Ovary (tissue), 9 donors: ENCODE measurements around the gene SEMA3B. TPM values are rescaled to one million over a fixed set of nuclear protein-coding genes. Genes with fewer than 3 reads are reported as not detected.

Experiments
- DNase-seq, 5 donors: peaks; one replicate each; pipeline ENCODE4 v3.0.0-alpha.2; 2019 to 2020
- H3K27ac ChIP-seq, 2 donors: fragments of 200-600 bp; one replicate each; pipeline versions ENCODE4 v1.5.1 to v1.8.0; 2019 to 2022
- H3K27me3 ChIP-seq: fragments of 200-600 bp; one replicate; pipeline ENCODE4 v1.8.0; 2022
- H3K36me3 ChIP-seq: fragments of 200-600 bp; sonication (generic); one replicate; pipeline ENCODE4 v1.5.1; 2019
- H3K4me1 ChIP-seq: one replicate; pipeline ENCODE4 v1.8.1; 2013; ENCODE audit warnings: mild to moderate bottlenecking, moderate library complexity; ENCODE audit not compliant: insufficient read depth
- H3K4me3 ChIP-seq: fragments of 200-600 bp; sonication (generic); one replicate; pipeline ENCODE4 v1.5.1; 2017
- H3K9me3 ChIP-seq, 2 donors: fragments of 200-600 bp in 1 of 2; sonication (generic) in 1 of 2; one replicate each; pipeline versions ENCODE4 v1.5.1 to v1.8.1; 2013 to 2019; ENCODE audit warnings: mild to moderate bottlenecking in 1 of 2, moderate library complexity in 1 of 2
- EP300 ChIP-seq: sonication (generic); formaldehyde crosslinking; IDR thresholded peaks from one replicate; pipeline ENCODE4 v1.6.1; 2017; ENCODE audit warnings: antibody characterized with exemption
- POLR2A ChIP-seq: fragments of 450-650 bp; IDR thresholded peaks from one replicate; pipeline ENCODE4 v1.6.1; 2017; ENCODE audit warnings: antibody characterized with exemption, mild to moderate bottlenecking, moderate library complexity
- WGBS, 3 donors: extraction: QIAGEN DNeasy Blood & Tissue Kit in 1 of 3; methylation state at CpG; one replicate each; pipeline versions ENCODE4 v1.1.5 to v1.1.7; 2013 to 2017; 5-methylcytosine and 5-hydroxymethylcytosine counted together
- intact Hi-C, 4 donors: fragments of 100-400 bp; cut with DNase I; formaldehyde crosslinking; loops; one replicate each; pipeline versions ENCODE4 v1.11.0 to v1.15.1; 2022 to 2023
- polyA plus RNA-seq, 2 donors: library from polyadenylated mRNA; stranded (reverse); fragments of 200-250 nt in 1 of 2; fragments of 350-450 nt in 1 of 2; fragmentation: Illumina TruSeq in 1 of 2; extraction: RNeasy Lipid Tissue Mini Kit (QIAGEN cat#74804) in 1 of 2; gene quantifications; one replicate each; pipeline ENCODE4 v1.2.3, GENCODE V29; 2013 to 2014
- total RNA-seq, 7 donors: library from RNA; depleted of rRNA in 2 of 7; stranded (reverse); fragments of >200 nt in 2 of 7; fragmentation: NEBNext Ultra II Directional in 3 of 7; extraction: Animal tissue kit (Norgen Biotek cat#: 25700) in 3 of 7; gene quantifications; one replicate each; pipeline versions ENCODE4 v1.1.0 to v1.2.4, GENCODE V29; 2016 to 2023
- TF ChIP-seq, protein P1 (sequence below), 3 donors: fragments of 450-650 bp in 2 of 3; fragments of 200-600 bp in 1 of 3; IDR thresholded peaks; one replicate each; pipeline versions ENCODE4 v1.5.1 to v1.8.0; 2016 to 2022; ENCODE audit warnings: antibody characterized with exemption in 3 of 3, mild to moderate bottlenecking in 1 of 3
- donor health status: DM: no; HTN: no; CAD: no; lungs with moderate emphysema.
- donor health status: DM: no; HTN: no; CAD: no.
- donor health status: Bipolar disorder and iron deficiency.
- donor health status: DM: yes; HTN: yes; CAD: no.
- donor health status: DM: no; HTN: no; CAD: no.
- donor health status: DM: yes; HTN: yes; CAD: no.

SEMA3B gene
- total and polyA plus RNA-seq, 9 donors = 5.0 to 224 (median 51.1) TPM

- 82 to 88% (median 87%) methylated on average over 21 to 22 of the region's 22 CpGs for WGBS, 3 donors
- Histone ChIP-seq H3K27me3 (no peaks in the 10 kb centered on the region), H3K4me1 (peaks cover 9% of the 10 kb centered on the region), H3K4me3 (no peak overlapping the region), H3K27ac (no peak overlapping the region), H3K36me3 (no peaks in the 10 kb centered on the region), H3K9me3 (no peaks in the 10 kb centered on the region)
- TF ChIP-seq POLR2A = no peak
- intact Hi-C loops = no loop called here
- DNase-seq = no peak
Observed at GRCh38 chr3:50294492-50295403, 25.8 kb downstream of the SEMA3B start.

DNA sequence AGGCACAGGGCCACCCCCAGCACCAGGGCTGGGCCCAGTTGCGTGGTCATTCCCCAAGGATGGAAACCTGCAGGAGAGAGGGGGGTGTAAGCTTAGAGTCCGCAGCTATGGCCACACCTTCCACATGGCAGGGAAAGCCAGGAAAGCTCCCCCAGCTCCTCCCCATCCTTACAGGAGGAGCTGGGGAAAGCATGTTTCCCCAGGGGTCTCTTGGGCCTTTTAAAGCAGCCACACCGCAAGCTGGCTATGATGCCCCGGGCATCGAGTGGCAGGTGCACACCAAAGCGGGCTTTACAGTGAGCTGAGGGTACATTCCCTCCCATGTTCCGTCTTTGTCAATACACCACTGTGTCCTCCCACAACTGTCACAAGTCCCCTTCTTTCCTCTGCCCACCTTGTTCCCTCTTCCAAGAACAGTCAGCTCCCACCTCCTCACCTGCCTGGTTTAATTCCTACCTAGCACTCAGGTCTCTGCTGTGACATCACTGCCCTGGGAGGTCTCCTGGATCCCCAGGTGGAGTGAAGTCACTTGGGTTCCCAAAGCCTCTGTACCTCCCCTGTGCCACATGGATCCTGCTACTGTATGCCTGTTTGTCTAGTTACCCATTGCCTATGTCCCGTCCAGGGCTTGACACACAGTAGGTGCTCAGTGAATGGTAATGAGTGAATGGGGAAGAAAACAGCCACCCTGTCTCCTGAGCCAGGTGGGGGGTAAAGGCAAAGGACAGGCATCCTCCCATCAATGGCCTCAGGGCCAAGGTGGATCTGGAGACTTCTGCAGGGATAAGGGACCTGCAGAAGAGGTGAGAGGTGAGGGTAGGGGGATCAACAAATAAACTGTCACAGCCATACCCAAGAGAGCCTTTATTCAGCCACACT lies 26.8 kb downstream of the SEMA3B start:
- TF ChIP-seq EP300 (no peak), POLR2A (no peak)
- TF ChIP-seq, protein P1, sequence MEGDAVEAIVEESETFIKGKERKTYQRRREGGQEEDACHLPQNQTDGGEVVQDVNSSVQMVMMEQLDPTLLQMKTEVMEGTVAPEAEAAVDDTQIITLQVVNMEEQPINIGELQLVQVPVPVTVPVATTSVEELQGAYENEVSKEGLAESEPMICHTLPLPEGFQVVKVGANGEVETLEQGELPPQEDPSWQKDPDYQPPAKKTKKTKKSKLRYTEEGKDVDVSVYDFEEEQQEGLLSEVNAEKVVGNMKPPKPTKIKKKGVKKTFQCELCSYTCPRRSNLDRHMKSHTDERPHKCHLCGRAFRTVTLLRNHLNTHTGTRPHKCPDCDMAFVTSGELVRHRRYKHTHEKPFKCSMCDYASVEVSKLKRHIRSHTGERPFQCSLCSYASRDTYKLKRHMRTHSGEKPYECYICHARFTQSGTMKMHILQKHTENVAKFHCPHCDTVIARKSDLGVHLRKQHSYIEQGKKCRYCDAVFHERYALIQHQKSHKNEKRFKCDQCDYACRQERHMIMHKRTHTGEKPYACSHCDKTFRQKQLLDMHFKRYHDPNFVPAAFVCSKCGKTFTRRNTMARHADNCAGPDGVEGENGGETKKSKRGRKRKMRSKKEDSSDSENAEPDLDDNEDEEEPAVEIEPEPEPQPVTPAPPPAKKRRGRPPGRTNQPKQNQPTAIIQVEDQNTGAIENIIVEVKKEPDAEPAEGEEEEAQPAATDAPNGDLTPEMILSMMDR (IDR thresholded peaks at IDR 0.05) = no peak
- H3K9me3 ChIP-seq = no peaks in the 10 kb centered on the region
- H3K36me3 ChIP-seq = no peaks in the 10 kb centered on the region
- 72 to 76% (median 72%) methylated on average over 8 of the region's 8 CpGs for WGBS, 3 donors
- no peaks in the 10 kb centered on the region for H3K27me3 ChIP-seq
- no peak overlapping the region for H3K4me3 ChIP-seq
- intact Hi-C loops = no loop called here
- H3K27ac ChIP-seq = no peak overlapping the region
- H3K4me1 ChIP-seq = peaks cover 12% of the 10 kb centered on the region
- no peak for DNase-seq

DNA sequence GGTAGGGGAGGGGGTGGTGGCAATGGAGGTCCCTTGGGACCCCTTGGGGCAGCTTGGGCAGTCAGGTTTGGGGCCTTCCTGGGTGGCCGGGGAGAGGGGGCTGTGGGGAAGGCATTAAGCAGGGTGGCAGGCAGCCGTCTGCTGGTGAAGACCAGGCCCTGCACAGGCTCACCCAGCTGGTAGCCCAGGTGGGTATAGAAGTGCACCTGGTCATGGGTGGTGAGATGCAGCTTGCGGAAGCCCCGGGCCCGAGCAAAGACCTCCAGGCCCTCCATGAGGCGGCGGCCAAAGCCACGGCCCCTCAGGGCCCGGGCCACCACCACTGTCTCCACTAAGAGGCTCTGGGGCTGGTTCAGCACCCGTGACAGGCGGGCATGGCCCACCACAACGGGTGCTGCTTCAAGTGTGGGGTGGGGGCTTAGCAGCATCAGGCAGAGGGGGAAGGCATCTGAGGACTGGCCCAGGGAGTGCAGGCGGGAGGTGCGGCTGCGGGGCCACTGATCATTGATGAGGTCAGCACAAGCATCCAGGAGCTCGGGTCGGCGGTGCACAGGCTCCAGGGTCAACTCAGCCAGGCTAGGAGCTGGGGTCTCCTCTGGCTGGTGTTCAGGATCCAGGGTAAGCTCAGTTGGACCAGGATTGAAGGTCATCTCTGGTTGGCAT lies 27.9 kb downstream of the SEMA3B start:
- WGBS, 3 donors = 85 to 87% (median 86%) methylated on average over 17 to 18 of the region's 18 CpGs
- DNase-seq = peak in 2 of 5 donors; percentile 47 to 49
- H3K27me3 ChIP-seq = no peaks in the 10 kb centered on the region
- no peak overlapping the region for H3K4me3 ChIP-seq
- no peaks in the 10 kb centered on the region for H3K36me3 ChIP-seq
- H3K9me3 ChIP-seq = no peaks in the 10 kb centered on the region
- TF ChIP-seq, protein P1 (IDR thresholded peaks at IDR 0.05) = no peak
- no peak for TF ChIP-seq EP300
- TF ChIP-seq POLR2A = no peak
- H3K27ac ChIP-seq = no peak overlapping the region
- peaks cover 9% of the 10 kb centered on the region for H3K4me1 ChIP-seq
- intact Hi-C loops = no loop called here

DNA sequence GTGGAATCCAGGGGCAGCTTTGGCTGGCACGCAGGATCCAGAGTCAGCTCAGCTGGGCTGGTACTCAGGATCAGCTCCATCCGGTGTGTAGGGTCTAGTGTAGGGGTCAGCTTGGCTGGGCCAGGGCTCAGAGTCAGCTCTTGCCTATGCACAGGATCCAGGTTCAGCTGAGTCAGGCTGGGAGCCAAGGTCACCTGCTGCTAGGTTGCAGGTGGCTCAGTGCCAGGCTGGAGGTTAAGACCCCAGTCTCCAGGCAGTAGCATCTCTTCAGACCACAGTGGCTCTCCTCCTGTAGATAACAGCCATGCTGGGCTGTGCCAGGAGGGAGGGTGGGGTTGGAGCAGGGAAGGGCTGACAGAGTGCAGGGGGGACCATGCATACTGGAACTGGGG lies 28.4 kb downstream of the SEMA3B start:
- peaks cover 9% of the 10 kb centered on the region for H3K4me1 ChIP-seq
- DNase-seq = peak in 3 of 5 donors; percentile 61 to 67 (median 63)

More for the DNA sequence above, 28.4 kb downstream of the SEMA3B start:
- TF ChIP-seq, protein P1 (IDR thresholded peaks at IDR 0.05) = no peak
- TF ChIP-seq EP300 (no peak), POLR2A (no peak)
- Histone ChIP-seq H3K9me3 (no peaks in the 10 kb centered on the region), H3K27me3 (no peaks in the 10 kb centered on the region), H3K4me3 (no peak overlapping the region), H3K36me3 (no peaks in the 10 kb centered on the region), H3K27ac (no peak overlapping the region)
- WGBS, 3 donors = 80 to 82% (median 81%) methylated on average over 2 of the region's 2 CpGs
- intact Hi-C loops = no loop called here
